Gastroesophageal sphincter (tissue), 3 donors: ENCODE measurements around the gene CAMSAP1.

ENCODE experiments used
- CTCF ChIP-seq, 4 experiments: fragments of 200-600 bp in 2 of 4; fragments of 450-650 bp in 2 of 4; sonication (generic) in 1 of 4; IDR thresholded peaks; one replicate each; pipeline ENCODE4 v1.5.1; 2017 to 2019; ENCODE audit warnings: antibody characterized with exemption in 4 of 4, mild to moderate bottlenecking in 2 of 4, moderate library complexity in 2 of 4
- EP300 ChIP-seq: sonication (generic); formaldehyde crosslinking; IDR thresholded peaks from one replicate; pipeline ENCODE4 v1.6.1; 2017; ENCODE audit warnings: antibody characterized with exemption, mild to moderate bottlenecking
- POLR2A ChIP-seq, 2 donors: fragments of 450-650 bp; IDR thresholded peaks; one replicate each; pipeline ENCODE4 v1.6.1; 2017; ENCODE audit warnings: antibody characterized with exemption in 2 of 2, mild to moderate bottlenecking in 2 of 2, moderate library complexity in 1 of 2
- POLR2AphosphoS5 ChIP-seq: sonication (generic); formaldehyde crosslinking; IDR thresholded peaks from one replicate; pipeline ENCODE4 v1.6.1; 2017; ENCODE audit warnings: antibody characterized with exemption

- TF ChIP-seq POLR2AphosphoS5 (no peak), CTCF (IDR thresholded peaks at IDR 0.05) (no peak), POLR2A (IDR thresholded peaks at IDR 0.05) (no peak), EP300 (no peak)
Measured at GRCh38 chr9:135825435-135826187, 81.7 kb downstream of the CAMSAP1 start.
